ENCODE data around the gene VSNL1.

- TF ChIP-seq CTCF (conservative IDR thresholded peaks at IDR 0.05) = no peak
- no peak for TF ChIP-seq EZH2 (IDR thresholded peaks at IDR 0.05; ENCODE audit: low read depth)
These were observed 59.1 kb downstream of the VSNL1 start for GRCh38 chr2:17599617-17600016.

All from PC-9 (cell line).